Stimulated activated CD4-positive, alpha-beta T cell treated with anti-CD3 and anti-CD28 coated beads, Interleukin-12 subunit alpha, Interleukin-12 subunit beta, amount 100 ng/mL, for 48 hours (primary cell): ENCODE results near the gene NMRK2.
"Not testable (repeated sequence)": the region's sequence is repeated elsewhere in the genome, so short reads cannot be mapped to it uniquely, and the experiment has no call there.

Source experiments
- DNase-seq, 3 donors: peaks; one replicate each; pipeline ENCODE4 v3.0.0-alpha.2; 2020; ENCODE audit warnings: low read depth in 2 of 3, low spot score in 1 of 3

The NMRK2 gene

DNA sequence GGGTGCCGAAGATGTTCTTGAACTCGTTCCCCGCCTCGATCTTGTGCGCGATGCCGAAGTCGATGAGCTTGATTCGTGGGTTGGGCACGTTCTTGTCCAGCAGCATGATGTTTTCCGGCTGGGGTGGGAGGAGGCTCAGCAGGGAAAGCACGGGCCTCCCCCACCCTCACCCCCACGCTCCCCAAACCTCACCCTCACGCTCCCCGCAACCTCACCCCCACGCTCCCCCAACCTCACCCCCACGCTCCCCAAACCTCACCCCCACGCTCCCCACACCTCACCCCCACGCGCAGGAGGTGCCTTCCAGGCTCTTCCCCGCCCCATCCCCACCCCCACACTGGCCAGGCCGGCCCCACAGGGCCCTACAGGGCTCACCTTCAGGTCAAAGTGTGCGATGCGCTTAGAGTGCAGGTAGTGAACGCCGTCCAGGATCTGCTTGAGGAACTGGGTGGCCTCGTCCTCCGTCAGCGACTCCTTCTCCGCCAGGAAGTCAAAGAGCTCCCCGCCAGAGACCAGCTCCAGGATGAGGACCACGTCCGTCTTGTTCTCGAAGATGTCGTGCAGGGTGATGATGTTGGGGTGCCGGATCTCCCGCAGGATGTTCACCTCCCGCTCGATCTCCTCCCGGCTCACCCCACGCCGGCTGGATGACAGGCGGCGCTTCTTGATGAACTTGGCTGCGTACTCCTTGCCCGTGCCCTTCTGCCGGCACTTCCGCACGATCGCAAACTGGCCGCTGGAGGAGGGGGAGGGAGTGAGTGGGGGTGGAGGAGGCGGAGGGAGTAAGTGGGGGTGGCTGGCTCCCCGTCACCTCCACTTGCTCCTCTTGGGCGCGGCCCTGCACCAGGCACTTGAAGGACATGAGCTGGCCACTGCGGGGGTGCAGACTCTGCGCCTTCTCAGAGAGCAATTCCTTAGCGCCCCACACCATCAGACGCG is 31.7 kb downstream of the NMRK2 start:
- no peak for DNase-seq

DNA sequence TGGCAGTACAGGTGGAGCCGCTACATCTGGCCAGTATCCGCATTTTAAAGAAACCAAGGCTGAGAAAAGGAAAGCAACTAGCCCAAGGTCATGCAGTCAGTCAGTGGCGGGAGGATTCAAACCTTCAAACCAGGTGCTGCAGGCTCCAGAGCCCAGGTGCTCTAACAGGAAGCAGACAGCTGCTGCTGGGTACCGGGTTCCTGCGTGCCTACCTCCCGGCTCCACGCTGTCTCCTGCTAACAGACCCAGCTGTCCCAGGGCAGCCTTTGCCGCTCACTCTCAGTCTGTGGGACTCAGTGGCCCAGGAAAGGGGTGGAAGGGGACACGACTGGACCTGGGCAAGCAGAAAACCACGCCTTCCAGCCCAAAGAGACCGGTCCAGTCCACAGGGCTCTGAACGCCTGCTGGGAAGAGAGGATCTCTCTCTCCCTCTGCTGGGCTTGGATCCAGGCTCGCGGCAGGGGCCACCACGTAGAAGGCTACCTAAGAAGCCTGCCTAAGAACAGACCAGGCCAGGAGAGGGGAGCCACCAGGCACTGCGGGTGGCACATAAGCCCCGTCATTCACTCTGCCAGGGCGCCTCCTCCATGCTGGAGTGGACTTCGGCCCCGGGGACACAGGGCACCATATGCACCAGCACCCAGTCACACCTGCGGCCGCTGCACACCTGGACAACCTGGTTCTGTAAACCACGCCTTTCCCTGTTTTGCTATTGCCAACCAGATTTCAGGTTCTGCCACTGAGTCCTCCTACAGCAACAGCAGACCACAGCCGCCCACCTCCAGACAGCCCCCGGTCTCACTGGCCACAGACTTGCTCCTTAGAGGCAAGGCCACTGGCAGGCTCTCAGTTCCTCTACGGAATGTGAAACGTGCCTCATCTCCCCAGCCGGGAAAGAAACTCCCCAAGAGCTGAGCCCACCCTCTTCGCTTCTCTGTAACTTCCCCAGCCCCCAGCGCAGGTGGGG is 33.5 kb downstream of the NMRK2 start:
- no peak for DNase-seq

DNA sequence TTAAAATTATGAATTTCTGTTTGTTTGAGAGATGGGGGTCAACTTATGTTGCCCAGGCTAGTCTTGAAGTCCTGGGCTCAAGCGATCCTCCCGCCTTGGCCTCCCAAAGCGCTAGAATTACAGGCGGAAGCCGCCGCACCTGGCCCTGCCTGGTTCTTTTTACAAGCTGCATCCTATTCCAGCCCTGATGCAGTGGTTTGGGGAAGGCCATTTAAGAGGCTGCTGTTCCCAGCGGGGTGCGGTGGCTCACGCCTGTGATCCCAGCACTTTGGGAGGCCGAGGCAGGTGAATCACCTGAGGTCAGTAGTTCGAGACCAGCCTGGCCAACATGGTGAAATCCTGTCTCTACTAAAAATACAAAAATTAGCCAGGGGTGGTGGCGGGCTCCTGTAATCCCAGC is 35.1 kb downstream of the NMRK2 start:
- not testable (repeated sequence) for DNase-seq

DNA sequence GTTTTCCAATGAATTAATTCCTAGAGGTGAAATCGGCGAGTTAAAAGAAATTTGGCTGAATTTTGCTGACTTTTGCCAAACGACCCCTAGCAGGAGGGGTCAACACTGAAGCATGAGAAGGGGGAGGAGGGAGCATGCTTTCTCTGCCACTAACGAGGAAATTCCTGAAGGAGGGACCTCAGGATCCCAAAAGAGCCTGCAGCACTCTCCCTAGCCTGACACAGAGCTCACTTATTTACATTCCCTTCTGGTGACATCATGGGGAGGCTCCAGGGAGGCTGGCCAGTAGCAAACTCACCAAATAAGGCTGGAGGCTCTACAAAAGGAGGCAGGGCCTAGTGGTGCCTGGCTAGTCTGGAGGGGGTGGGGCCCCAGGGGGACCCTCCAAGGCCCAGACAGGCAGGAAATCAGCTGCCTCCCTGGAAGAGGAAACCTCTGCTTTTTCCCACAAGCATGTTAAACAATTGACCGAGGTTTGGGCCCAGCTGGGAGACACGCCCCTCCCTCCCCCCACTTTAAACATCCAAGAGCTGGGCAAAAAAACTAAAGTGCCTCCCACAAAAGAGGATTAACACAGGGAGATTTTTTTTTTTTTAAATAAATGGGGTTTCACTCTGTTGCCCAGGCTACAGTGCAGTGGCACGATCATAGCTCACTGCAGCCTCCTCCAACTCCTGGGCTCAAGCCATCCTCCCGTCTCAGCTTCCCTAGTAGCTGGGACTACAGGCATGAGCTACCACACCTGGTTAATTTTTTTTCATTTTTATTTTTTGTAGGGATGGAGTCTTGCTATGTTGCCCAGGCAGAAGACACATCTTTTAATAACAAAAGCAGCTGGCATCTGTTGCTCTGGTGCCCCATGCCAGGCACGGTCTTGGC is 35.9 kb downstream of the NMRK2 start:
- no peak for DNase-seq

DNA sequence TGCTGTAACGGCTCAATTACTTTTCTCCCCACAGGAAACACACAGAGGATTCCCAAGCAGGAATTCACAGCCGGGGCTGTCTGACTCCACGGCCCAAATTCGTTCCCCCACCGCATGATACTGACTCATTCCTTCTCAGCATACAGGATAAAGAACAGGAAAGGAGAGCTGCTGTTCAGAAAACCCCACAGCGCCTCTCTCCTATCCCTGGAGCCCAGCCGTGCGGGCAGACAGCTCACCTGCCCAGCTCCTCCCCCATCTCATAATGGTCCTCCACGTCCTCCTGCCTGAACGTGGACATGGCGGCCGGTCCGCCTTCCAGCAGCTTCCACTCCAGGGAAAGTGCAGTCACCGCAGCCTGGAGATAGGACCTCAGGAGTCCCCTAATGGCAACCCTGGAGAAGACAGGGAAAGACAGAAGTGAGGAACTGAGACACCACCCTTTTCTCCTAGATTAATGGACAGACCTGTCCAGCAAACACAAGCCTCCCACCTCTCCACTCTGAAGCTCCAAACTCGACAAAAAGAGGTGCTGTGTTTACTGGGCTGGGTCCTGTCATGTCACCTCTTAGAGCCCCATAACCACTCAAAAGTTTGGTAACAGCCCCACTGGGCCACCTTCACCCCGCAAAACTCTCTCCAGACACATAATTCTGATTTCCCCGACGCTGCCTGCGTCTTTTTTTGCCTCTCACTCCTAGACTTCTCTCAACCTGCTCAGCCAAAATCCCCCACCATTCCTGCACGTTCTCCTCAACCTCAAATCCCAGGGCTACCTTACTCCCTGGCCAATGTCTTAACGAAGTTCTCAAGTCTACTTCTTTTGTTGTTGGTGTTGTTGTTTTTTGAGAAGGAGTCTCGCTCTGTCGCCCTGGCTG is 36.8 kb downstream of the NMRK2 start:
- no peak for DNase-seq

GRCh38 chr19:3970313-3970807 is 37.5 kb downstream of the NMRK2 start:
- no peak for DNase-seq

- DNase-seq = peak; percentile 91 to 94 (median 92)
These were observed 38.1 kb downstream of the NMRK2 start, which contains the start of gene DAPK3 for GRCh38 chr19:3970808-3971598. TSS of gene DAPK3 (minus strand) at chr19:3971099. CDS start at chr19:3969735, 1,364 bp downstream.

DNA sequence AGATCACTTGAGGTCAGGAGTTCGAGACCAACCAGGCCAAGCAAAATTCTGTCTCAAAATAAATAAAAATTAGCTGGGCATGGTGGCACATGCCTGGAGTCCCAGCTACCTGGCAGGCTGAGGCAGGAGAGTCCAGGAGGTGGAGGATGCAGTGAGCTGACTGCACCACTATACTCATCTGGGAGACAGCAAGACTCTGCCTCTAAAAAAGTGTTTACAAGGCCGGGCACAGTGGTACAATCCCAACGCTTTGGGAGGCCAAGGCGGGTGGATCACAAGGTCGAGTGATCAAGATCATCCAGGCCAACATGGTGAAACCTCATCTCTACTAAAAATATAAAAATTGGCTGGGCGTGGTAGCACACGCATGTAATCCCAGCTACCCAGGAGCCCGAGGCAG is 42.3 kb downstream of the NMRK2 start:
- no peak for DNase-seq

GRCh38 chr19:3975637-3976087 is 42.8 kb downstream of the NMRK2 start:
- DNase-seq = no peak

DNA sequence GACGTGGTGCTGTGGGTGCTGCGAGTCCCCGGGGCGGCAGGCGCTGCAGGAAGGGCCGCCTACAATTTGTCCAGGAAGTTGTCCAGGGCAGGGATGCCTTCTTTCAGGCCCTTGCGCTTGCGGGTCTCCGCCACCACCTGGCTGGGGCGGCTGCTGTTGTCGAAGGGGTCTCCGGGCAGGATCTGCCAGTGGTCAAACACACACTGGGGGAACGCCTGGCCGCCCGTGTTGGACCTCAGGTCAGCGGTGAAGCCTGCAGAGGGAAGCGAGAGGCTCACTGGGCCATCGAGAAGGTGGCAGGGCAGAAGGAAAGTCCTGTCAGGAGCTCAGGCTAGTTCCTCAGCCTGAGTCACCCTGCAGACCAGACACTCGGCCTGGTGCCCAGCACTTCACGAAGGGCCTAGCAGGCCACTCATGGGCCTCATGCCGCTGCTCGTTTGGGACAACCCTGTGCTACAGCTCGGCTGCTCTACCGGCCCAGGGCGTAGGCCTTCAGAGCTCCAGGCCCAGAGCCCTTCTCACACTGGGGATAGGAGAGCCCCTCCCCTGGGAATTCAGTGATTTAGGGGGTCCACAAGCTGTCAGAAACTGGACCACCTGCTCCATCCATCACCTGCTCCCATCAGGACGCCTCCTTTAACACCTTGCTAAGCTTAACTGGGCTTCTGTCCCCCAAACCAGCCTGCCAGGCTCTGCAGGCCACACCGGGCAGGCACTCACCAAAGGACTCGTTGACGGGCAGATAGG is 43.8 kb downstream of the NMRK2 start:
- DNase-seq = no peak

DNA sequence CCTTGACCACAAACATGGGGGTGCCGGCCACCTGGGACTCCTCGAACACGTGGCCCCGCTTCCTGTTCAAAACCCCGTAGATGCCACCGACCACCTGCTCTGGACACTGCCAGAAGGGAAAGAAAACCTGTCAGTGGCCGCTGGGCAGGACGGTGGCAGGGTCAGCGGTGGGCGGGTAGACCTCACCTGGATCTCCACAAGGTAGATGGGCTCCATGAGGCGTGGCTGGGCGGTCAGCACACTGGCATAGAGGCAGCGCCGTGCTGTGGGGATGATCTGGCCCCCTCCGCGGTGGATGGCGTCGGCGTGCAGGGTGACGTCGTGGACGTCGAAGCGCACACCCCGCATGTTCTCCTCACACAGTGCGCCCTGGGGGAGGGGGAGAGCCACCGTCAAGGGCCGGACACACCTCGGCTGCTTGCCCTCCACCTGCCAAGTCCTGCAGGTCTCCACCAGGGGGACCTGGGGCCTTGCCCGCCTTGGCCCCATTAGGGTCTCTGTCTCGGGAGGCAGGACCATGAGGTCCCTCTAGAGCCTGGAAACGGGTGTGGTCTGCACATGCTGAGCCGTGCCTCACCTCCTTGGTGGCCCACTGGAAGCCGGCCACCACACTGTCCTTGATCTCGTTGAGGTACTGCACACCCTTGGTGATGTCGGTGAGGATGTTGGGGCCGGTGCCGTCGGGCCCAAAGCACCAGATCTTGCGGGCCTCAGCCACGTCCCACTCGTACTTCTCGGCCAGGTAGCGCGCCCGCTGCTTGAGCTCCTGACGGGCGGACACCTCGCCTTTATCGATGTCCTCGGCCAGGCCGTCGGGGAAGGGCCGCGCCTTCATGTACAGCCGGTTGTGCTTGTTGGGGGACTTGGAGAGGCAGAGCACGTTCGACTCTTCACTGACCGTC is 44.6 kb downstream of the NMRK2 start:
- DNase-seq = no peak

- DNase-seq = no peak
These were observed 45.3 kb downstream of the NMRK2 start for GRCh38 chr19:3978145-3978544.

- DNase-seq = no peak
These were observed 46.4 kb downstream of the NMRK2 start for GRCh38 chr19:3979289-3979673.

GRCh38 chr19:3979674-3980352 is 46.9 kb downstream of the NMRK2 start:
- DNase-seq = no peak

GRCh38 chr19:3980353-3981251 is 47.7 kb downstream of the NMRK2 start:
- no peak for DNase-seq
